Endothelial cell of umbilical vein (primary cell): Measurements from ENCODE around the gene PGAP6. TPM values are rescaled to one million over a fixed set of nuclear protein-coding genes. Genes with fewer than 3 reads are reported as not detected.

ENCODE experiments used
- BruUV-seq: library from RNA; stranded (reverse); fragments of 400-500 nt; replicated peaks from 2 replicates; lab custom pipeline; 2021; lab: Mats Ljungman, UMichigan
- CTCF ChIA-PET: fragments of 300-600, 350-600 bp; sonication (Branson Sonifier 250); formaldehyde crosslinking; loops from one replicate; lab custom pipeline; 2021; ENCODE audit warnings: antibody characterized with exemption, inconsistent platforms; lab: Charles Lee
- POLR2A ChIA-PET: fragments of 300-600, 350-600 bp; sonication (Branson Sonifier 250); formaldehyde crosslinking; loops from one replicate; lab custom pipeline; 2021; ENCODE audit warnings: antibody characterized with exemption, inconsistent platforms; lab: Charles Lee
- DNase-seq: peaks from one replicate; pipeline ENCODE4 v3.0.0-alpha.2; 2011; ENCODE audit warnings: low read depth, low spot score
- FAIRE-seq: peaks from 2 replicates; lab custom pipeline; 2011; peaks lifted over from hg19 to GRCh38; lab: Jason Lieb, UNC
- H2AFZ ChIP-seq: 2 replicates; pipeline ENCODE4 v1.6.0; 2012; ENCODE audit warnings: low read depth, low read length, control low read depth, inconsistent platforms
- H3K27ac ChIP-seq: 2 replicates; pipeline ENCODE4 v1.5.1; 2011; ENCODE audit warnings: low read depth, mild to moderate bottlenecking, control low read depth, low read length, moderate library complexity; ENCODE audit not compliant: insufficient read depth
- H3K27me3 ChIP-seq, 2 experiments: 2 replicates each; pipeline versions ENCODE4 v1.6.0 to v1.6.1; 2011; ENCODE audit warnings: low read length in 2 of 2, mixed read lengths in 1 of 2; ENCODE audit not compliant: control insufficient read depth in 2 of 2, insufficient read depth in 2 of 2
- H3K36me3 ChIP-seq, 2 experiments: 2 replicates in 1 of 2; 3 replicates in 1 of 2; pipeline ENCODE4 v1.5.1; 2011; ENCODE audit warnings: low read length in 2 of 2, mild to moderate bottlenecking in 1 of 2, moderate library complexity in 1 of 2; ENCODE audit not compliant: control insufficient read depth in 2 of 2, insufficient read depth in 2 of 2; ENCODE audit errors: extremely low read depth in 1 of 2
- H3K4me1 ChIP-seq: 3 replicates; pipeline ENCODE4 v1.5.1; 2011; ENCODE audit warnings: mild to moderate bottlenecking, low read length; ENCODE audit not compliant: control insufficient read depth, insufficient read depth; ENCODE audit errors: extremely low read depth
- H3K4me2 ChIP-seq: 2 replicates; pipeline ENCODE4 v1.6.1; 2011; ENCODE audit warnings: low read length, control low read depth, mixed read lengths; ENCODE audit not compliant: insufficient read depth
- H3K4me3 ChIP-seq, 3 experiments: fragments of 200-600 bp in 1 of 3; sonication (generic), shearing (Covaris generic) in 1 of 3; replicated peaks in 1 of 3; 2 replicates each; pipeline ENCODE4 v1.5.1; 2011 to 2016; ENCODE audit warnings: control low read depth in 3 of 3, low read length in 3 of 3, mild to moderate bottlenecking in 2 of 3, inconsistent platforms in 1 of 3, low read depth in 1 of 3, moderate library complexity in 1 of 3; ENCODE audit not compliant: insufficient read depth in 1 of 3
- H3K79me2 ChIP-seq: 2 replicates; pipeline ENCODE4 v1.6.0; 2012; ENCODE audit warnings: low read length, inconsistent platforms; ENCODE audit not compliant: control insufficient read depth, insufficient read depth
- H3K9ac ChIP-seq: replicated peaks from 2 replicates; pipeline ENCODE3; 2011; ENCODE audit warnings: low read length, control low read depth; ENCODE audit not compliant: insufficient read depth; ENCODE audit errors: extremely low read depth
- H3K9me1 ChIP-seq: replicated peaks from 3 replicates; pipeline ENCODE4 v1.6.0; 2011; ENCODE audit warnings: mild to moderate bottlenecking, low read length; ENCODE audit not compliant: control insufficient read depth, insufficient read depth; ENCODE audit errors: extremely low read depth
- H3K9me3 ChIP-seq: replicated peaks from 2 replicates; pipeline ENCODE4 v1.5.1; 2012; ENCODE audit warnings: low read length, inconsistent platforms; ENCODE audit not compliant: control insufficient read depth, insufficient read depth
- H4K20me1 ChIP-seq: replicated peaks from 2 replicates; pipeline ENCODE3; 2011; ENCODE audit warnings: mild to moderate bottlenecking, low read length; ENCODE audit not compliant: control insufficient read depth, insufficient read depth; ENCODE audit errors: extremely low read depth
- CTCF ChIP-seq, 2 donors: IDR thresholded peaks; 1 replicate in 1 of 2; 2 replicates in 1 of 2; pipeline ENCODE4 v1.5.1; 2011; ENCODE audit warnings: low read length in 2 of 2, mild to moderate bottlenecking in 2 of 2, moderate library complexity in 2 of 2, control low read depth in 1 of 2, inconsistent platforms in 1 of 2, low read depth in 1 of 2; ENCODE audit not compliant: insufficient read depth in 1 of 2; ENCODE audit errors: extremely low read depth in 1 of 2
- EZH2 ChIP-seq: IDR thresholded peaks from 2 replicates; pipeline ENCODE4 v1.6.1; 2012; ENCODE audit warnings: borderline replicate concordance, low read depth, mild to moderate bottlenecking, moderate library complexity, low read length, inconsistent platforms; ENCODE audit not compliant: severe bottlenecking
- FOS ChIP-seq: IDR thresholded peaks from 2 replicates; pipeline ENCODE4 v1.6.1; 2011; ENCODE audit warnings: mild to moderate bottlenecking, low read length, moderate library complexity, borderline replicate concordance; ENCODE audit not compliant: insufficient read depth
- GATA2 ChIP-seq: IDR thresholded peaks from 2 replicates; pipeline ENCODE4 v1.7.0; 2011; ENCODE audit warnings: low read depth, mild to moderate bottlenecking, moderate library complexity, mixed read lengths, low read length; ENCODE audit not compliant: insufficient read length, insufficient read depth
- JUN ChIP-seq: IDR thresholded peaks from 2 replicates; pipeline ENCODE4 v1.6.1; 2011; ENCODE audit warnings: borderline replicate concordance, low read depth; ENCODE audit not compliant: insufficient read length, insufficient read depth
- MAX ChIP-seq: IDR thresholded peaks from 2 replicates; pipeline ENCODE4 v1.6.1; 2011; ENCODE audit not compliant: insufficient read depth, insufficient read length
- MYC ChIP-seq: IDR thresholded peaks from one replicate; pipeline ENCODE4 v1.6.1; 2011; ENCODE audit warnings: mild to moderate bottlenecking, low read depth, low read length
- POLR2A ChIP-seq: IDR thresholded peaks from 2 replicates; pipeline ENCODE4 v1.6.1; 2012; ENCODE audit warnings: low read depth, mild to moderate bottlenecking, control low read depth, low read length
- POLR2AphosphoS5 ChIP-seq: IDR thresholded peaks from 2 replicates; pipeline ENCODE4 v1.6.1; 2012; ENCODE audit warnings: low read depth, mild to moderate bottlenecking, control low read depth, low read length, moderate library complexity; ENCODE audit not compliant: insufficient read depth
- dilution Hi-C: fragments of 300-500 bp; cut with MboI; formaldehyde crosslinking; loops from one replicate; pipeline ENCODE4 v1.15.0; 2019; ENCODE audit warnings: low sequenced_read_pairs; ENCODE audit not compliant: extremely low pct_ligation_motif_present
- intact Hi-C: fragments of 100-400 bp; cut with micrococcal nuclease; formaldehyde crosslinking; loops from one replicate; pipeline ENCODE4 v1.10.0; 2022
- polyA plus RNA-seq, 4 experiments: library from polyadenylated mRNA; depleted of rRNA in 3 of 4; stranded (reverse) in 3 of 4; unstranded in 1 of 4; fragments of >200 nt; gene quantifications; 2 replicates each; pipeline versions ENCODE4 v1.2.1 to v1.2.3, GENCODE V29; 2011 to 2012; ENCODE audit warnings: missing spikeins in 1 of 4
- total RNA-seq: library from RNA; stranded (reverse); gene quantifications from 2 replicates; pipeline ENCODE4 v1.2.3, GENCODE V29; 2021

The PGAP6 gene
- total and polyA plus RNA-seq, 2 donors (not counting 3 experiments of a cell fraction or from before 2014, with no cell fraction given): 89.8 to 365 TPM

GRCh38 chr16:350203-350602, 31.6 kb downstream of the PGAP6 start:
- Histone ChIP-seq H3K79me2 (peaks cover 54% of the 10 kb centered on the region), H3K9ac (no peak overlapping the region), H3K4me1 (peaks cover 6% of the 10 kb centered on the region), H3K27me3 (no peaks in the 10 kb centered on the region), H3K9me3 (no peaks in the 10 kb centered on the region), H3K36me3 (peaks cover 0 to 10% of the 10 kb centered on the region in 2 experiments), H3K4me3 (no peak overlapping the region), H3K9me1 (no peaks in the 10 kb centered on the region), H3K27ac (no peak overlapping the region), H2AFZ (no peak overlapping the region), H3K4me2 (no peak overlapping the region), H4K20me1 (peaks cover 2% of the 10 kb centered on the region)
- FAIRE-seq: no peak
- dilution Hi-C loops (no loop called here), intact Hi-C loops (loop anchor here (5.0 kb wide), 1 partner anchor 168 kb away; the partner anchor contains the start of gene HBQ1)
- TF ChIP-seq POLR2A (no peak), EZH2 (no peak), MAX (no peak), MYC (no peak), JUN (no peak), POLR2AphosphoS5 (no peak), CTCF (IDR thresholded peaks at IDR 0.05; ENCODE audit: extremely low read depth in 1 of 2, insufficient read depth in 1 of 2, low read depth in 1 of 2, low read length in 2 of 2) (no peak), GATA2 (no peak), FOS (no peak)
- no TSS peak for BruUV-seq
- ChIA-PET CTCF (interaction anchor here (3.8 kb wide), 1 partner anchor 12 kb away, joined by 26 read pairs; no protein-coding TSS in a partner anchor), POLR2A (no interaction called here)
- no peak for DNase-seq
